Dermis blood vessel endothelial cell (primary cell): ENCODE results near the gene EFNA2. TPM values are rescaled to one million over a fixed set of nuclear protein-coding genes. Genes with fewer than 3 reads are reported as not detected.

Source experiments
- DNase-seq: peaks from one replicate; pipeline ENCODE4 v3.0.0; 2010
- total RNA-seq: library from RNA; depleted of rRNA; stranded (reverse); fragments of >200 nt; gene quantifications from 2 replicates; pipeline ENCODE4 v1.2.3, GENCODE V29; 2014

The EFNA2 gene
- total RNA-seq, 1 donor from 2014 or later = not detected

- peak; percentile 98 for DNase-seq
Measured at GRCh38 chr19:1260749-1261537, 24.7 kb upstream of the EFNA2 start.

- no peak for DNase-seq
Measured at GRCh38 chr19:1261538-1261797, 24.2 kb upstream of the EFNA2 start.

- DNase-seq = no peak
Measured at GRCh38 chr19:1261798-1262622, 23.7 kb upstream of the EFNA2 start.

- DNase-seq = no peak
Measured at GRCh38 chr19:1262623-1263123, 23.0 kb upstream of the EFNA2 start.

GRCh38 chr19:1263188-1263587 is 22.5 kb upstream of the EFNA2 start:
- no peak for DNase-seq

GRCh38 chr19:1264801-1265614 is 20.7 kb upstream of the EFNA2 start:
- peak; percentile 81 for DNase-seq

GRCh38 chr19:1265615-1266128 is 20.0 kb upstream of the EFNA2 start:
- peak; percentile 54 for DNase-seq

GRCh38 chr19:1266129-1266915 is 19.4 kb upstream of the EFNA2 start:
- peak; percentile 84 for DNase-seq

GRCh38 chr19:1266916-1267476 is 18.7 kb upstream of the EFNA2 start:
- peak; percentile 76 for DNase-seq

- no peak for DNase-seq
Measured at GRCh38 chr19:1267477-1268225, 18.0 kb upstream of the EFNA2 start.

GRCh38 chr19:1268226-1269064 is 17.2 kb upstream of the EFNA2 start:
- DNase-seq = no peak

GRCh38 chr19:1269065-1269477 is 16.6 kb upstream of the EFNA2 start, which contains the start of gene CIRBP:
CIRBP (plus strand) TSS chr19:1269332; CDS start chr19:1270934, 1,602 bp downstream.
- peak; percentile 99 for DNase-seq

GRCh38 chr19:1269478-1270212 is 16.0 kb upstream of the EFNA2 start:
- DNase-seq = peak; percentile 90

GRCh38 chr19:1270213-1270853 is 15.3 kb upstream of the EFNA2 start:
- DNase-seq = no peak

- DNase-seq = no peak
Measured at GRCh38 chr19:1270854-1271527, 14.7 kb upstream of the EFNA2 start.

GRCh38 chr19:1271528-1272422 is 13.9 kb upstream of the EFNA2 start:
- DNase-seq = no peak
